Stimulated activated CD4-positive, alpha-beta T cell treated with anti-CD3 and anti-CD28 coated beads, Interleukin-4, amount 100 ng/mL, for 1 hour (primary cell): ENCODE data around the gene RHOB.
"Not testable (repeated sequence)": the region's sequence is repeated elsewhere in the genome, so short reads cannot be mapped to it uniquely, and the experiment has no call there.

Experiments
- DNase-seq: peaks from one replicate; pipeline ENCODE4 v3.0.0-alpha.2; 2020

RHOB gene

DNA sequence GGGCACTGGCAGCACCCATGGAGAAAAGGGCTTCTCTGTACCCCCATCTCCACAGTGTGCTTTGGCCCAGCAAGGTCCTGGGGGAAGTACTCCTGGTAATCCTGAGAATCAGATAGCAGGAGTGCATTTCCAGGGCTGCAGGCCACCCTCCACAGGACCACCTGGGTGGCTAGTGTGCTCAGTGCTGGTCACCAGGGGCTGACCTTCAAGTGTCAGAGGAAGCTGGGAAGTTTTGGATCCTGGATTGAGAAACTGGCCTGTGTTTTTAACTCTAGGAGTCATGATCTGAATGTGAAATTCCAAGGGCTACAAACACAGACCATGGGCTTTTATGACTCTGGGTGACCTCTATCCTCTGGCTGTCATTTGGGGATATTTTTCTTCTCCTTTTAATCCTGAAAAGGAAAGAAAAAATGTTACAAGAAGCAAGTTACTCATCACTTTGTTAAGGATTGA, 9.3 kb downstream of the RHOB start:
- no peak for DNase-seq

DNA sequence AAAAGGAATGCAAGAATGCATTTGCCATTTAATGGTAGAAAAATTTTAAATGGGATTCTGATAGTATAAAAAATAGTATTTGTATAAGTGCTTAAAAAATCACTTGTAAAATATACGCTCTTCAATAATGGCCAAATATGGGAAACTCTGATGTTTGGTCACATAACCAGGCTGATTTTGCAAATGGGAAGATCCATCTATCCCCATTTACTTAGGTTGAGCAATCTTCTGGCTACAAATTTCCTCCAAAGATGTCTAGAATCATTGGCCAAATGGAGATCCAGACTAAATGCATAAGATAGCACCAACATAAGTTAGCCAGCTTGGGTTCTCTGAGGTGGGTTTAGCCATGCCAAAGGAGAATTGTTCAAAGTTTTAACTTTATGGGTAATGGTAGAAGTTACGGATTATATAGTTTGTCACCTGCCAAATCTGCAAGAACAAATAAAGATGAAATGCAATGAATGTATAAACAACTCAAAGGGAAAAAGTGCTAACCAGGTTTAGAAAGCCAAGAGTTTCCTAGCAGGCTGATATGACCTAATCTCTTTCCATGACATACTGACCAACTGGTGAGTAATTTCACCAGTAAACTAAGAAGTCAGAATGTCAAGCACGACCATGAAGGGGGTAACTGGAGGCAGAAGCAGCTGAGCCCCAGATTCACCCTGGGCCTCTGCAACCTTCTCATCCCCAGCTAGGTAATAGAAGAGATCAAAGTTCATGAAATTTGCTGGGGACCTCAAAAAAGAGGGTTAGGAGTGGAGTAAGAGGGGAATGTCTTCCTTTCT, 10.0 kb downstream of the RHOB start:
- DNase-seq: no peak

DNA sequence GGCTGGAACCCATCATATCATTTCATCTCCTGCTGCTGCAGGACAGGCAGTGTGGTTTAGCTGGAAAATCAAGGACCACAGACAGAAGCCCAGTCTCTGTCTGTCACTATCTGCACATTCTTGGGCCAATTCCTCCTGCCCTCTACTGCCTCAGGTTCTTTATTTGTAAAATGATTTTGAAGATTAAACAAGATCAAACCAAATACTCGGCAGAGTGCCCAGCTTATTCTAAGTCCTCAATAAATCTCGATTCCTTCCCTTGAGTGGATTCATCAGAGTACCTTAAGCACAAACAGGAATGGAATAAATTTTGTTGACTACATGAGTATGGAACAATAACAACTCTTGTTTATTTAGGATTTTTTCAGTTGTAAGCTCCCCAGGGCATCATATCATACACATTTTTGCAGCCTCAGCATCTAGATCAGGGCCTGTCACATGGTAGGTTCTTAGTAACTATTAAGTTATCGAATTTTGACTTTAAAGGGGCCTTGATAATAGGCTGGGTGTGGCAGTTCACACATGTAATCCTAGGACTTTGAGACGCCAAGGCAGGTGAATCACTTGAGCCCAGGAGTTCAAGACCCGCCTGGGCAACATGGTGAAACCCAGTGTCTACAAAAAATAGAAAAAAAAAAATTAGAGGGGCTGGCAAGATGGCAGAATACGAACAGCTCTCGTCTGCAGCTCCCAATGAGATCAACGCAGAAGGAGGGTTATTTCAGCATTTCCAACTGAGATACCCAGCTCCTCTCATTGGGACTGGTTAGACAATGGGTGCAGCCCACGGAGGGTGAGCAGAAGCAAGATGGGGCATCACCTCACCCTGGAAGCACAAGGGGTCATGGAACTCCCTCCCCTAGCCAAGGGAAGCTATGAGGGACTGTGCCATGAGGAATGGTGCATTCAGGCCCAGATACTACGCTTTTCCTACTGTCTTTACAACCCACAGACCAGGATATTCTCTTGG, 11.1 kb downstream of the RHOB start:
- DNase-seq: no peak

DNA sequence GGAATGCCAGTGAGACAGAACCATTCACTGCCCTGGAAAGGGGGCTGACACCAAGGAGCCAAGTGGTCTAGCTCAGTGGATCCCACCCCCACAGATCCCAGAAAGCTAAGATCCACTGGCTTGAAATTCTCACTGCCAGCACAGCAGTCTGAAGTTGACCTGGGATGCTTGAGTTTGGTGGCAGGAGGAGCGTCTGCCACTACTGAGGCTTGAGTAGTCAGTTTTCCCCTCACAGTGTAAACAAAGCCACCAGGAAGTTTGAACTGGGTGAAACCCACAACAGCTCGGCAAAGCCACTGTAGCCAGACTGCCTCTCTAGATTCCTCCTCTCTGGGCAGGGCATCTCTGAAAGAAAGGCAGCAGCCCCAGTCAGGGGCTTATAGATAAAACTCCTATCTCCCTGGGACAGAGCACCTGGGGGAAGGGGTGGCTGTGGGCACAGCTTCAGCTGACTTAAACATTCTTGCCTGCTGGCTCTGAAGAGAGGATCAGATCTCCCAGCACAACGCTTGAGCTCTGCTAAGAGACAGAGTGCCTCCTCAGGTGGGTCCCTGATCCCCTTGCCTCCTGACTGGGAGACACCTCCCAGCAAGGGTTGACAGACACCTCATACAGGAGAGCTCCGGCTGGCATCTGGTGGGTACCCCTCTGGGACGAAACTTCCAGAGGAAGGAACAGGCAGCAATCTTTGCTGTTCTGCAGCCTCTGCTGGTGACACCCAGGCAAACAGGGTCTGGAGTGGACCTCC, 12.0 kb downstream of the RHOB start:
- DNase-seq: not testable (repeated sequence)

DNA sequence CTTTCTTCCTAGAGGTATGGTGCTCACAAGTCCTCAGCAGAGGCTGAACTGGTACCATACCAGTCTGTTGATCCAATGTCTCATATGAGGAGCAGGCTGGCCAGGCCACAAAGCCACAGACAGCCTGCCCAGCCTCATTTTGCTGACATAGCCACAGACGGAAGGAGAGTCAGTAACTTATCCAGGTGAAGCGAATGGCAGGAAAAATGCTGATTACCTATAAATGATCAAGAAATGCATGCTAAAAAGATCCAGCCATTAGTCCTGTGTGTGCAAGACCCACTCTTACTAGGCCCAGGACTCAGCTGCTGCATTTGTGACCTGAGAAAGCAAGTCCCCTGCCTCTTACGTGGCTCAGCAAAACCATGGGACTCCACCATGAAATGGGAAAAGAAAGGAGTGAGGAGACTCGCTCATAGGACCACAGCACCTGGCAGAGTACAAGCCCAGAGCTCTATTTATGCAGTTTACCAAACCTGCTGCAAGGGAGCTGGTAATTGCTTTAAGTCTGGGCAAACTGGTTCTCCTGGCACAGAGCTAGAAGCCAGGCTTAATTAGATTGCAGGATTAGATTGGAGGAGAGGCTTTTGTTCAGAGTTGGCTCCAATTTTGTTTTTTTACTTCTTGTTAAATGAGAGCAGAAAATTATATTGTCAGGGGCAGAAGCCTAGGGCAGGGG, 19.0 kb downstream of the RHOB start:
- DNase-seq: no peak

DNA sequence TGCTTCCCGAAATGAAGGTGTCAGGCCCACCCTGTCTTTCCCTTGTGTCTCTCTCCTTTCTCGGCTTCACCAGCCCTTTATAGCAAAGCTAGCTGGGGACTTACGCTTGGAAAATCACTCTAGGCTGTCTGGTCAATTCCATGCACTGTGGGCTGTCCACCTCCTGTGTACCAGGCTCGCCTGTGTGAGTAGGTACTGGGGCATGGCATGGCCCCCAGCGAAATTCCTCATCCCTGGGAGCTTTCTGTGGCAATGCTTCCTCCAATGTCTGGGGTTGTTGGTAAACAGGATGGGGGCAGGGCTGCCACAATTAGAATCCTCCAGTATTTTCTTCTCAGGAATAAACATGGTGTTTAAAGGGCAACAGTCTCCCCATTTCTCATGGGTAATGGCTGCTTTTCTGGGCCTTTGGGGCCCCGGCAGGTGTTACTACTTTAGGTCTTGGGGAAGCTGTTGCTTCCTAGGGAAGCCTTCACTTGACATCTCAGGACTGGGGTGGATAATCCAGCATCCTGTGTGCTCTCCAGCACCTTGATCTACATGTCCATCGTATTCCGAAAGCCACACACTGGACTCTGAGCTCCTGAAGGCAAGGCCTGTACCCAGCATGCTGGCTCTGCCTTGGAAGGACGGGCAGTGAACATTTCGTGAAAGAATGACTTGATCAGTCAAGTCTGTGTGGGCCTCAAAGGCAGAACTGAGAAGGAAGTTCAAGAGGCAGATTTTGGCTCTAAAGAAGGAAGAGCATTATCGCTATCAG, 21.1 kb downstream of the RHOB start:
- no peak for DNase-seq

DNA sequence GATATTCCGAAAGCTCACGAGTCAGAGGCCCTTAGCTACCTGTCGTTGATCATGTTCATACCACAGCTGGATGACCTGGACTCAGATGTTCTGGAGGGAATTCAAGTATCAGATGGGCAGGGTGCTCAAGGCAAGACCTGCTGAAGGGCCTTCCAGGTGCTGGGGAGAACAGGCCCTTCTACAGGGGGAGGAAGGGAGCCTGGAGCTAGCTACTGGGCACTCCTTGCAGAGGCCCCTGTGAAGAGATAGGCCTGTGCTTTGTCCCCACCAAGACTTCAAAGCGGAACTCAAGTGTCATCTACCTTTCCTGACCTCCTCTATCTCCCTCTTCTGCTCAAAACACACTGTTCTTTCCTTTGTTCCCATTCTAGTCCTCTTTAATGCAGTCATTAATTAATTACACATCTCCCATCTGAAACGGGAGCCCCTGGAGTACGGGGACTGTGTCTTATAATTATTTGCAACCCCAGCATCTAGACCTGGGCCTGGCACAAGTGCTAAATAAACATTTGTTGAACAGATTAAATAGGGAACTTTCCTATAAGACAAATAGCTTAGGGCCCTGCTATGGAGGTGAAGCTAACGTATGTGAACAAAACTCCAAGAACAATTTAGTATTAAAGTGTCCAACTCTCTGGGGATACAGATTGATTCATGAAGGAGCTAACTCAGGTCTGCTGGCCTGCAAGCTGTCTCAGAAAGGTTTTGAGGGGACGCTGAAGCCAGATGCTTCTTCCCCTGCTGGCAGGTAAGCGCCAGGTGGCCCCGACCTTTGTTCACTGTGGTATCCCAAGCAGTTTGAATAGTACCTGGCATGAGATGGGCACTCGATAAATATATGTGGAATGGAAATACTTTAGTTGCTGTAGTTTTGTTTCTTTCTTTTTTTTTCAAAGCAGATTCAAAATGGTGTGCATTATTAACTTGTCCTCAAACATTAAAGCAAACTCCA, 22.0 kb downstream of the RHOB start:
- DNase-seq: no peak

DNA sequence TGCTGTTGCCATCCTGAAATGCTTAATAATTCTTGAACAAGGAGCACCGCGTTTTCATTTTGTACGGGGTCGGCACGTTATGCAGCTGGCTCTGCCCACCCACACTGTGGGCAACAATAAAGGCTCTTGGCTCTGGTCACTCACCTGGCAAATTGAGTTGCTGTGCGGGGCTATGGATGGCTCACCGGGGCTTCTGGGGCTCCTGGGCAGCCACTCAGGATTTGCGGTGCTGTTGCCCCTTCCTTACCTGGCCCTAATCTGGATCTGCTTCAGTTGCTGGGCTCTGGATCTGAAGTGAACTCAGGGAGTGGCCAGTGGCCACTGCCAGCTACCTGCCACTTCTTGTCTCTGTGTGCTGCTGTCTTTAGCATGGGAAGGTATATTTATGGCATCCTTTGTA, 22.7 kb downstream of the RHOB start:
- no peak for DNase-seq

DNA sequence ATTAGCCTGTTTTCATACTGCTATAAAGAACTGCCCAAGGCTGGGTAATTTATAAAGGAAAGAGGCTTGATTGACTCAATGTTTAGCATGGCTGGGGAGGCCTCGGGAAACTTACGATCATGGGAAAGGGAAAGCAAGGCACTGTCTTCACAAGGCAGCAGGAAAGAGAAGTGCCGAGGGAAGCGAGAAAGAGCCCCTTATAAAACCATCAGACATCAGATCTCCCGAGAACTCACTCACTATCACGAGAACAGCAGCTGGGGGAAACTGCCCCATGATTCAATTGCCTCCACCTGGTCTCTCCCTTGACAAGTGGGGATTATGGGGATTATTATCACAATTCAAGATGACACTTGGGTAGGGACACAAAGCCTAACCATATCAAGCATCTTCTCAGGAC, 23.3 kb downstream of the RHOB start:
- no peak for DNase-seq

DNA sequence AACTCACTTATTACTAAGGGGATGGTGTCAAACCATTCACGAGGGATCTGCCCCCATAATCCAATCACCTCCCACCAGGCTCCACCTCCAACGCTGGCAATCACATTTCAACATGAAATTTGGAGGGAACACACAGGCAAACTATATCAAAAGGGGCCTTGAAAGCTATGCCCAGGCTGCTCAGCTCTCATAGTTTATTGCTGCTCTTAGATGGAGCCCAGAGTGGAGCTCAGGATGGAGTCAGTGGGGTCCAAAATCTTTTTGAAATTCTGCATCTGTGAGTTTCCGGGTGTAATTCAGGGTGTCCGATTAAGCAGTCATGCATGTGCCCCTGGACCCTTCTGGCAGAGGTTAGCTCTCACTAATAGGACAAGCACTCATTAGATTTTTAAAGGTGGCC, 24.3 kb downstream of the RHOB start:
- DNase-seq: no peak

DNA sequence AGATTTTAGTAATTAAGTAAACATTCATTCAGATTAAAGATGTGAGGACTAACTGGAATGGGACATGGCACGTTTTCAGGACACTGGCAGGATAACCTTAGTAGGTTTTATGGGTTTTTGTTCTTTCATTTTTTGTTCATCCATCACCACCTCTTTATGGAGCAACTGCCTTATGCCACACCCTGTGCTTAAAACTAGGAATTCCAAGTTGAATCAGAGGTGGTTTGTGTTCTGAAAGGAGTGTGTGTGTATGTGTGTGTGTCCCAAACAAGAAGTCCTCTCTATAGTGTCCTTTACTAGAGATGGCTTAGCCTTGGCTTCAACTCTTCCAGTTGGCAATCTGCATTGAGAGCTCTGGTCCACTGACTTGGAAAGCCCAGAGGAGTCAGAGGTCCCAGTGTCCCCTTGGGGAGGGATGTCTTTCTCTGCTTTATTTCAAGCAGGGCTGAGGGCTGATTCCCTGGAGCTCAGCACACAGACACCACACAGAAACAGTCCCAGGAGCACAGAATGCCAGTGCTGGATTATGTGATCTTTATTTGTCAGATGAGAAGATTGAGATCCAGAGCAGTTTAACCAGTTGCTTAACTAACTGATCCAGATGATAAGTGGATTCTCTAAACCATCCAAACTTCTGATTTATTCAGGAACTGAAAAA, 25.2 kb downstream of the RHOB start:
- DNase-seq: no peak

DNA sequence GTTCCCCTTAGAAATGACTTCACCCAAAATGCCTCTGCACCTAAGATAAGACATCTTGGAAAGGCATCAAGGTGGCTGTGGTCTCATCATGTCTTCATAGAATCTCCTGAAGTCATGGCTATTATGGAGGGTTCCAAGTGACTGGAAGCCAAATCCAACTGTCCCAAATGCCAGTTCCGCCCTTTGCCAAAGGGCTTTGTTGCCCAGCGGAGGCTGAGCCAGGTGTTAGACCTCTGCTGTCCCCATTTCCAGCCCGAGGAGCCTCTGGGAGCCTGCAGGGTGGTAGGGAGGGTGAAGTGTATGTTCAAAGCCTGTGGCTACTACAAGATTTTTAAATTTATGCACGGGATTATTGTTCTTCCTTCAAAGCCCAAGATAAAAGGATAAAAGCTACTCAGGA, 25.7 kb downstream of the RHOB start:
- no peak for DNase-seq

DNA sequence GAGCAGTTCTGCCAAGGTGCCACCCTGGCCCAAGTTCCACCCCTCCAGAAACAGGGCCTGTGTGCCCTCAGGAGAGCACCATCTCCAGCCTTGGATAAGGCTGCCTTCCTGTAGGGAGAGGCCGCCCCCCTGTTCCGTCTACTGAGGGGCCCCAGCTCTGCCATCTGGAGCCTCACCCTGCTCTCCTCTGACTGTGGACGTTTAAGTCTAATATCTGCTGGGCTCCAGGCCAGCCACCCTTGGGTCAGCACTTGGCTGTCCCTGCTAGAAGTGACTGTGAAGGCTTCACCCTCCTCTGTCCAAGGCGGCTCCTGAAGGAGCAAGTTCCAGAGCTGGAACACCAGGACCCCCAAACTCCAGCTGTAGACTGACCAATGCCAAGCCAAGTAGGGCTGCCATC, 26.3 kb downstream of the RHOB start:
- no peak for DNase-seq

DNA sequence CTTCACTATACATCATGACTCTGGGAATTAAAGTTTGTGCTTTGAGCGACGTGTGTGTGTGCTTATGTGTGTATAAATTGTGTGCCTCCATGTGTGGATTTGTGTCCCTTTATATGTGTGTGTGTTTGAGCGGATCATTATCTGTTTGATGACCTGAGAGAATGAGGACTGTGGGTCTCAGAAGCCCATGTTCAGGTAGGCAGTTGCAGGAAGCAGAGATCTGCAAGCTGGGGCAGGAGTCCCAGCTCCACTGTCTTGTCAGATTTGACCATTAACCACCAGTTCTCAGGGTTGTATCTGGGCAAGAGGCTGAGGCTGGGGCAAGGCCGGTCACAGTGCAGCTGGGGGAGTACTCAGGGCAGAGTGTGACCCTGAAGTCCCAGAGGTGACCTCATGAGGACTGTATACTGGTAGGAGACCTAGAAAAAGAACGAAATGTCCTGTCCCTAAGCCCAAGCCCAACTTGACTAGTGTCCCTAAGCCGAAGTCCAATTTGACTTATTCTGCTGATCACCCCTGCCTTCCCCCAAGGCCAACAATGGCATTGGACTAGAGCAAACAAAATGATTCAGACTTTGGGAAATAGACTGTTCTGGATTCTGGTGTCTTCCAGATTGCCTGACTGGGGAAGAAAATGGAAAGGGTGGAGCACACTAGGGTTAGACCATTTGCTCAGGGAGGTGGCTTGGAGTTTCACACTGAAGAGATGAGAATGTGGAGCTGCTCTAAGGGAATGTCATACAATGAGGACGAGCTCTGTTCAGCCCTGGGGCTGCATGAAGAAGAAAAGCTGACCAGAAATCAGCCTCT, 28.1 kb downstream of the RHOB start:
- DNase-seq: no peak

DNA sequence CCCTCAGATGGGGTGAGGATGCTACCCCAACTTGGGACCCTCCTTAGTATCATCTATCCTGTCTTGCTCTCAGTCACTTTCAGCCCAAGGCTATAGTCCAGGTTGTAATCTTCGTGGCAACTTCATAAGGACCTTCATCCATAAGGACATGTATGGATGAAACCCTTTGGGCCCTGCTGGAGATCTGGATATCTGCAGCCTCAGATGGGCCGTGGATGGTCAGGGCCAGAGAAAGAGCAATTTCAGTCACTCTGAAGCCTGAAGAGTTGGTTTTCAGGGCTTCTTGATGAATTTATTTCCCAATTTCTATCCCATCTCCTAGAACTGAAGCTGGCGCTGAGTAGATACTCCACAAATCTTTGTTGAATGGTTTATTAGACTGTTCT, 28.7 kb downstream of the RHOB start:
- no peak for DNase-seq

DNA sequence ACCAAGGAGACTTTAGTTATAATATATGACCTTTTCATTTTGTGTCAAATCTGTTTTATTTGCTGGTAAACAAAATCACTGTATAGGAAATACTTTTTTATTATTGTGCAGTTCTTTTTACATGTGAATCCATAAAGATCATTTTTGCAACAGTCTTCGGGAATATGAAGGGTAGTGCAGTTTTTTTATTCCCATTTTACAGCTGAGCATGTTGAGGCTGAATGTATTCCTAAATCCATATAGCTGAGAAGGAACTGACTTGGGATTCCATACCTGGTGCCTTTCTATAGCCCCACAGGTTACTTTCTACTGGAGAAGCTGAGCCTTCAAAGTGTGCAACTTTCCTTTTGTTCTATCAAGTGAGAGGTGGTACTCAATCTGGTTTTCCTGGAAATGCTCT, 29.6 kb downstream of the RHOB start:
- no peak for DNase-seq

DNA sequence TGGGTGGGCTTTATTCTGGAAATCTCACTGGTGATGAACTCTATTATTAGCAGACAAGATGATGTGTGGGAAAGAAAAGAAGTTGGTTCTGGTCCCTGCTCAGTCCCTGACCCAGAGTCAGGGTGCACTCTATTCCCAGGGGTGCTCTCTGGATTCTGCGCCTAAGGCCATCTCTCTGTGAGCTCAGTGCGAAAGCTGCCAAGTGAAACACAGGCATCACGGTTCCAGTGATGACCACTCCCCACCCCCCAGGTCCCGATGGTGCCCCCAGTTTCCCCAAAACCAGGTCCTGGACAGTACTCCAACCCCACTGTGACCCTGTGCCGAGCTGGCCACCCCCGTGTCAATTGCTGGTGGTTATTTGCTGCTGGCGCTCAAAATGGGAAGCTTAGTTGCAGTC, 30.1 kb downstream of the RHOB start:
- no peak for DNase-seq

DNA sequence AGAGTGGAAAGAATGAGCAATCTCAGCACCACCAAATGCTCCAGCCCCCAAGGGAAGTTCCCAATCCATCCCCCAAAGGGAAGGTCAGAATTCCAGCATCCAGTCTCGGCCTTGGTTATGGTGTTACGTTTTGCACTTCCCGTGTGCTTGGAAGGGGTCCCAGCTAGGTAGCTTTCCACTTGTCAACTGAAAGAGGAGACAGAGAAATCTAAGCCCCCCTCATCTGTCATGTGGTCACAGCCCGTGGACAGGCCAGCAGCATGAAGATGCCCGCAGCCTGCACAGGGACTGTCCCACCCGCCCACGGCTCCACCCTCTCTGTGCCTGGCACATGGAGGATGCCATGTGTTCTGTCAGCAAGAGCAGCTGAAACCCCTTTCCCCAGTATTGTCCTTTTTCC, 32.1 kb downstream of the RHOB start:
- DNase-seq: no peak

DNA sequence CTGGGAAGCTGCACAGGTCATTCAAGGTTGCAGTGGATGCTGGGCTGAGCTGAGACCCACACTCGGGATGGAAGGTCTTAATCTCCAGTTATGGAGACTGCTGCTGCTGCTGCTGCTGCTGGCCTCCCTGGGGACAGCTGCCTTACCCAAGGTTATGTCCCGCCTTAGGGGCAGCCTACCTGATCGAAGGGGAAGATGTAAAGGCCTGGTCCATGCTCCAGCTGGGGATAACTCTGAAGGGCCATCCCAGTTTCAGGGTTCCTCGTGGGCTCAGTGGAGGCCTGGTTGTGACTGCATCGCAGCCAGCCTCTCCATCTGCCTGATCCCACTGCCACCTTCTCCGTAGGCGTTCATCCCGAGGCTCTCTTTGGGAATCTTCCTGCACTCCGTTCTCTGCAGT, 33.0 kb downstream of the RHOB start:
- no peak for DNase-seq
